H1 (cell line): ENCODE measurements around the gene ZNF282. TPM values are rescaled to one million over a fixed set of nuclear protein-coding genes. Genes with fewer than 3 reads are reported as not detected.

Source experiments
- CHD1 ChIP-seq: IDR thresholded peaks from 2 replicates; pipeline ENCODE4 v1.6.1; 2012; ENCODE audit warnings: low read depth, low read length, improper control_type of control experiment
- polyA plus RNA-seq, 7 experiments: library from polyadenylated mRNA; depleted of rRNA in 3 of 7; stranded (reverse) in 5 of 7; unstranded in 2 of 7; fragments of >200 nt in 5 of 7; fragments of 200-250 nt in 2 of 7; gene quantifications; 1 replicate in 5 of 7; 2 replicates in 1 of 7; 4 replicates in 1 of 7; pipeline versions ENCODE4 v1.2.1 to v1.2.3, GENCODE V29; 2011 to 2013; ENCODE audit warnings: missing spikeins in 2 of 7, mixed read lengths in 2 of 7
- total RNA-seq: library from RNA; stranded (reverse); fragmentation: NEBNext Ultra II Directional; extraction: Animal tissue kit (Norgen Biotek cat#: 25700); gene quantifications from 2 replicates; pipeline ENCODE4 v1.2.1, GENCODE V29; 2021

The ZNF282 gene
- total and polyA plus RNA-seq, 2 of the 8 experiments (the other 6 are each of a cell fraction or from before 2014, with no cell fraction given): 16.9 to 36.3 TPM

DNA sequence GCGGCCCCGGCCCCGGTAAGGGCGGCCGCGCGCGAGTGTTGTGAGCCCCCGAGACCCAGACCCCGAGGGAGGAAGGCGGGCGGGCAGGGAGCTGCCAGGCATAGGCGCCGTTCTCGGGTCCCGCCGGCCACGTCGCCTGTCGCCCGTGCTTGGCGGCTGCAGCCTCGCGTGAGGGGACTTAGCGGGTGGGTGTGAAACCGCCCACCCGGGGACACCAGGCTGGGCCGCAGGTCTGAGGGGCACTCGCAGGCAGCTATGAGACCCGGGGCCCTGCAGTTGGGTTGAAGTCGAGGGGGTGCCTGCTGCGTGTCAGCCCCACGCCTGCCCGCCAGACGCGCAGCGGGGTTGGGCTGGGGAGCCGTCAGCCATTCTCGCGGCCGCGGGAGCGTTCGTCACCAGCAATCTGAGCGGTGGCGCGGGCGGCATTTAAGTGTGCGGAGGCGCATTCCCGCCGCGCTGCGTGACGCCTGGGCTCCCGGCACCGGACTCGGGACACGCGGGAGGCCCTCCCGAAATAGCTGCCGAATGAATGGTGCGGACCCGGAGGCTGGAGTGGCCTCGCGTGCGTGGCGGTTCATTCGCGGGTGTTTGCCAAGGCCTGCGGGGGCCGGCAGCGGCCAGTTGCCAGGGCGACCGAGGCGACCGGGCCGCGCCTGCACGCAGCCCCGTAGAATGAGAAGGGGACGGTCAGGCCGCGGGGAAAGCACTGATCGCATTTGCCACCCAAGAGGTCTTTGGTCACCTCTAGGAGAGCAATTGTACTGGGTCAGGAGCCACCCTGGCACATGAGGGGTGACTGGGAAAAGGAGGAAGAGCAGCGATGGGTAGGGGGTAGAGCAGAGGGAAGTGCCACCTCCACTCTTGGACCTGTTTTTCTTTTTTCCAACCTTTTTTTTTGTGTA is 47.3 kb upstream of the ZNF282 start (continued):
- no peak; the same call in 1 of the 2 replicates for TF ChIP-seq CHD1
